ENCODE results near the gene FKBP1A.

FKBP1A gene

DNA sequence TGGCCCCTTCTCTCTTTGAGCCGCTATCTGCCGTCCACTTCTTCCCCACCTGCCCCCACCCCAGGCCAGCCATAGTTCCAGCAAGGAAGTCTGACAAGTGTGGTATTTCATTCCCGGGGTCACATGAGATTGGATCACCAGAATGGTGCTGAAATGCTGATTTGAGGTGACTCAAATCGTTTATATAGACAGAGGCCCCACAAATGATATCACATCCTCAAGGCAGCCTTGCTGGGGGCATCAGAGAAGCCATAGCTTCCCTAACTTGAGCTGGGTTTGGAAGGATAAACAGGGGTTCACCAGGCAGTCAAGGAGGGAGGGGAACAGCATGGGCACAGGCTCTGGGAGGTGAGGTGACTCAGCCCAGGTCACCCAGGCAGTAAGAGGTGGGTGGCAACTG lies 73.8 kb downstream of the FKBP1A start:
- no peak for DNase-seq (ENCODE audit: low read depth in 2 of 2)
